ENCODE data around the gene ANKS1A. TPM values are rescaled to one million over a fixed set of nuclear protein-coding genes. Genes with fewer than 3 reads are reported as not detected.

Gene ANKS1A
- total and polyA plus RNA-seq, 7 donors = 3.9 to 12.4 (median 6.1) TPM

DNA sequence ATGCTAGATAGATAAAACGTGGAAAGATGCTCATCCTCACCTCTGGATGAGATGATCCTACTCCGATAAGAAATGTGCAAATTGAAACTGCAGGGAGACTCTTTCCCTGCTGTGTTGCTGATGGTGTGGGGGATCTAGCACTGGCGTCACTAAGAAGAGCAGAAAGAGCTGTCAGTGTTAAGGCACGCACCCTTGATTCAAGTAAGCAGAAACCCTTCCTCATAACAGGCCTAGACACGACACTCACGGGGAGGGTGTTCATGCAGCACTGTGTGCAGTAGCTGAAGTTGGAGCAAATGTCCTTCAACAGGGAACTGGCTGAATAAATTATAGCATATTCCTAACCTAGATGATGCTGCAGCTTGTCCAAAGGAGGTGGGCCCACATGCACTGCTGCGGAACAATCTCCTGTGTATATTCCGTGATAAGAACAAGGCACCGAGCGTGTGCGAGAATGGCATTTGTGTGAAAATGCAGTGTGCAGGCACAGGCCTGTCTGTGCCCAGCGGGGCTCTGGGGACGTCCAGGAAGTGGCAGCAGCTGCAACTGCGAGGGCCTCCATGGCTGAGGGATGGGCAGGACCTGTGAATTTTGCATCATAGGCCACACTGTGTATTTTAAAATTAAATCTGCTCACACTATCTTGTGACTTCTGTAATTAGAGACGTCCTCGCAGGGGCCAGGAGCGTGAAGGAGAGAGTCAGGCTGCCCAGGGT, 188.1 kb downstream of the ANKS1A start:
- DNase-seq (no peak), ATAC-seq (no peak)
- H3K27ac ChIP-seq = no peak overlapping the region
- intact Hi-C loops (cut with DNase I) = no loop called here
- H3K36me3 ChIP-seq (ENCODE audit: insufficient read depth in 1 of 2, low read depth in 1 of 2) = peaks cover 0 to 77% of the 10 kb centered on the region in 2 donors
- H3K27me3 ChIP-seq (ENCODE audit: insufficient read depth in 3 of 3, low read length in 2 of 3) = no peaks in the 10 kb centered on the region
- H3K9me3 ChIP-seq = no peaks in the 10 kb centered on the region
- H3K4me1 ChIP-seq = no peaks in the 10 kb centered on the region
- TF ChIP-seq, protein P1, sequence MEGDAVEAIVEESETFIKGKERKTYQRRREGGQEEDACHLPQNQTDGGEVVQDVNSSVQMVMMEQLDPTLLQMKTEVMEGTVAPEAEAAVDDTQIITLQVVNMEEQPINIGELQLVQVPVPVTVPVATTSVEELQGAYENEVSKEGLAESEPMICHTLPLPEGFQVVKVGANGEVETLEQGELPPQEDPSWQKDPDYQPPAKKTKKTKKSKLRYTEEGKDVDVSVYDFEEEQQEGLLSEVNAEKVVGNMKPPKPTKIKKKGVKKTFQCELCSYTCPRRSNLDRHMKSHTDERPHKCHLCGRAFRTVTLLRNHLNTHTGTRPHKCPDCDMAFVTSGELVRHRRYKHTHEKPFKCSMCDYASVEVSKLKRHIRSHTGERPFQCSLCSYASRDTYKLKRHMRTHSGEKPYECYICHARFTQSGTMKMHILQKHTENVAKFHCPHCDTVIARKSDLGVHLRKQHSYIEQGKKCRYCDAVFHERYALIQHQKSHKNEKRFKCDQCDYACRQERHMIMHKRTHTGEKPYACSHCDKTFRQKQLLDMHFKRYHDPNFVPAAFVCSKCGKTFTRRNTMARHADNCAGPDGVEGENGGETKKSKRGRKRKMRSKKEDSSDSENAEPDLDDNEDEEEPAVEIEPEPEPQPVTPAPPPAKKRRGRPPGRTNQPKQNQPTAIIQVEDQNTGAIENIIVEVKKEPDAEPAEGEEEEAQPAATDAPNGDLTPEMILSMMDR (IDR thresholded peaks at IDR 0.05) = no peak
- 82 to 89% (median 88%) methylated on average over 17 of the region's 17 CpGs for WGBS, 3 donors
- no peak overlapping the region for H3K4me3 ChIP-seq

GRCh38 chr6:35077713-35078105, 188.7 kb downstream of the ANKS1A start:
- Histone ChIP-seq H3K36me3 (ENCODE audit: insufficient read depth in 1 of 2, low read depth in 1 of 2) (peaks cover 0 to 78% of the 10 kb centered on the region in 2 donors), H3K4me1 (no peaks in the 10 kb centered on the region), H3K27ac (no peak overlapping the region), H3K27me3 (ENCODE audit: insufficient read depth in 3 of 3, low read length in 2 of 3) (no peaks in the 10 kb centered on the region), H3K9me3 (no peaks in the 10 kb centered on the region), H3K4me3 (no peak overlapping the region)
- WGBS, 3 donors = 83 to 86% (median 84%) methylated on average over 11 of the region's 11 CpGs
- TF ChIP-seq, protein P1 (IDR thresholded peaks at IDR 0.05) = no peak
- intact Hi-C loops (cut with DNase I) = no loop called here
- DNase-seq (no peak), ATAC-seq (no peak)

GRCh38 chr6:35078226-35078850, 189.3 kb downstream of the ANKS1A start:
- H3K36me3 ChIP-seq (ENCODE audit: insufficient read depth in 1 of 2, low read depth in 1 of 2) = peaks cover 0 to 78% of the 10 kb centered on the region in 2 donors
- ATAC-seq (no peak), DNase-seq (no peak)
- no peaks in the 10 kb centered on the region for H3K9me3 ChIP-seq
- no peaks in the 10 kb centered on the region for H3K4me1 ChIP-seq
- H3K4me3 ChIP-seq = no peak overlapping the region
- intact Hi-C loops (cut with DNase I) = no loop called here
- 96 to 99% (median 97%) methylated on average over 20 of the region's 20 CpGs for WGBS, 3 donors
- TF ChIP-seq, protein P1 (IDR thresholded peaks at IDR 0.05) = no peak
- H3K27ac ChIP-seq = no peak overlapping the region
- H3K27me3 ChIP-seq (ENCODE audit: insufficient read depth in 3 of 3, low read length in 2 of 3) = no peaks in the 10 kb centered on the region

DNA sequence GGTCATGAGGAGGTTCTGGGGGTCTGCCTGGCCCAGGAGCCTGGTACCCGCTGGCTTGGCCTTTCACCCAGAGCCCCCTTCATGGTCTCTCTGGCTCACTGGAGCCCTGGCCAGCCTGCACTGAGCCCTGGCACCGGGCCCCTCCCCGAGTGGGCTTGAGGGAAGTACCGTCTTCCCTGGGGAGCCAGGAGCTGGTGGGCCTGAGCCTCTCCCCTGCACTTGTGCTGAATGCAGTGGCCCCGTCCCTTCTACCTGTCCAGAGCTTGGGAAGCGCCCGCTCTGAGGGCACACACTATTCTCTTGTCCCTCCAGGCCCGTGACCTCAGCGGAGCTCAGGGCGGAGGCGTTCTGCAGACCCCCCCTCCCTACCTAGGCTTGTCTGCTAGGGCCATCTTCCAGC, 189.8 kb downstream of the ANKS1A start:
- Histone ChIP-seq H3K36me3 (ENCODE audit: insufficient read depth in 1 of 2, low read depth in 1 of 2) (peaks cover 0 to 78% of the 10 kb centered on the region in 2 donors), H3K27me3 (ENCODE audit: insufficient read depth in 3 of 3, low read length in 2 of 3) (no peaks in the 10 kb centered on the region), H3K4me3 (no peak overlapping the region), H3K9me3 (no peaks in the 10 kb centered on the region), H3K27ac (no peak overlapping the region), H3K4me1 (no peaks in the 10 kb centered on the region)
- ATAC-seq (no peak), DNase-seq (no peak)
- intact Hi-C loops (cut with DNase I) = no loop called here
- 91 to 95% (median 94%) methylated on average over 11 of the region's 11 CpGs for WGBS, 3 donors
- TF ChIP-seq, protein P1 (IDR thresholded peaks at IDR 0.05) = no peak
